HepG2 (cell line): ENCODE data around the gene P2RY11. TPM values are rescaled to one million over a fixed set of nuclear protein-coding genes. Genes with fewer than 3 reads are reported as not detected.

Source experiments
- ATAC-seq: fragments of 200-7000 bp; cut with Tn5 transposase; 3 replicates; pipeline ENCODE4 v1.9.1; 2020; ENCODE audit warnings: mild to moderate bottlenecking, moderate library complexity
- BruUV-seq: library from RNA; stranded (reverse); fragments of 400-500 nt; replicated peaks from 2 replicates; lab custom pipeline; 2021; lab: Mats Ljungman, UMichigan
- CTCF ChIA-PET: fragments of 300-600 bp; formaldehyde crosslinking; extraction: SDS; loops from one replicate; lab custom pipeline; 2021; ENCODE audit warnings: low total read pairs, inconsistent platforms, low intra/inter-chr PET ratio; lab: Yijun Ruan, JAX
- POLR2A ChIA-PET: fragments of 350-600 bp; sonication (Branson Sonifier 250); formaldehyde crosslinking; loops from one replicate; lab custom pipeline; 2020; ENCODE audit warnings: antibody characterized with exemption, inconsistent platforms; lab: Yijun Ruan, JAX
- DNase-seq: peaks from one replicate; pipeline ENCODE4 v3.0.0-alpha.2; 2015; ENCODE audit warnings: low spot score
- FAIRE-seq: peaks from 3 replicates; lab custom pipeline; 2011; peaks lifted over from hg19 to GRCh38; lab: Jason Lieb, UNC
- H2AFZ ChIP-seq: one replicate; pipeline ENCODE4 v1.6.1; 2011; ENCODE audit warnings: low read length, inconsistent platforms
- H3K27ac ChIP-seq: fragments of 300-600 bp; 3 replicates; pipeline ENCODE4 v1.8.0; 2011; ENCODE audit warnings: mixed run types, mild to moderate bottlenecking, mixed read lengths, low read length, inconsistent platforms; ENCODE audit not compliant: insufficient read depth; ENCODE audit errors: extremely low read length
- H3K27me3 ChIP-seq, 2 experiments: fragments of 200-600 bp in 1 of 2; 2 replicates in 1 of 2; 3 replicates in 1 of 2; pipeline versions ENCODE4 v1.6.0 to v1.8.0; 2011; ENCODE audit warnings: low read length in 2 of 2, mild to moderate bottlenecking in 2 of 2, moderate library complexity in 2 of 2, inconsistent platforms in 1 of 2; ENCODE audit not compliant: insufficient read depth in 2 of 2, control insufficient read depth in 1 of 2
- H3K36me3 ChIP-seq, 2 experiments: fragments of 200-600 bp in 1 of 2; replicated peaks in 1 of 2; 2 replicates in 1 of 2; 3 replicates in 1 of 2; pipeline versions ENCODE4 v1.5.1 to v1.8.0; 2011; ENCODE audit warnings: low read length in 2 of 2, inconsistent platforms in 1 of 2; ENCODE audit not compliant: insufficient read depth in 2 of 2, control insufficient read depth in 1 of 2
- H3K4me1 ChIP-seq: 2 replicates; pipeline ENCODE4 v1.5.1; 2012; ENCODE audit warnings: low read length, inconsistent platforms; ENCODE audit not compliant: insufficient read depth
- H3K4me2 ChIP-seq: 2 replicates; pipeline ENCODE4 v1.6.0; 2011; ENCODE audit warnings: low read depth, low read length, inconsistent platforms
- H3K4me3 ChIP-seq, 3 experiments: fragments of 200-600 bp in 1 of 3; sonication (generic), shearing (Covaris generic) in 1 of 3; replicated peaks in 1 of 3; 2 replicates each; pipeline ENCODE4 v1.5.1; 2011 to 2016; ENCODE audit warnings: low read length in 3 of 3, inconsistent platforms in 2 of 3, low read depth in 2 of 3, mild to moderate bottlenecking in 2 of 3, control low read depth in 1 of 3, mixed read lengths in 1 of 3; ENCODE audit not compliant: insufficient read depth in 1 of 3
- H3K79me2 ChIP-seq: one replicate; pipeline ENCODE4 v1.6.1; 2011; ENCODE audit warnings: low read length, inconsistent platforms; ENCODE audit not compliant: insufficient read depth
- H3K9ac ChIP-seq: 2 replicates; pipeline ENCODE4 v1.6.0; 2011; ENCODE audit warnings: mild to moderate bottlenecking, low read depth, low read length, inconsistent platforms; ENCODE audit not compliant: insufficient read depth
- H3K9me3 ChIP-seq: 2 replicates; pipeline ENCODE4 v1.5.1; 2012; ENCODE audit warnings: mild to moderate bottlenecking, low read length
- H4K20me1 ChIP-seq: 2 replicates; pipeline ENCODE4 v1.6.0; 2011; ENCODE audit warnings: inconsistent platforms, mild to moderate bottlenecking, low read length, moderate library complexity; ENCODE audit not compliant: insufficient read depth
- MED1 ChIP-seq: sonication (generic); formaldehyde crosslinking; IDR thresholded peaks from 2 replicates; pipeline ENCODE4 v1.4.0; 2020; ENCODE audit warnings: missing genetic modification reagents
- ZBTB40 ChIP-seq, 2 experiments: fragments of 450-650 bp in 1 of 2; sonication (generic) in 1 of 2; formaldehyde crosslinking in 1 of 2; IDR thresholded peaks; 2 replicates each; pipeline versions ENCODE4 v1.6.1 to v1.8.0; 2016 to 2022; ENCODE audit warnings: antibody characterized with exemption in 1 of 2, mild to moderate bottlenecking in 1 of 2, missing genetic modification reagents in 1 of 2
- WGBS: methylation state at CpG from one replicate; pipeline ENCODE4 v1.1.6; 2017; ENCODE audit warnings: low lambda C conversion rate; 5-methylcytosine and 5-hydroxymethylcytosine counted together
- in situ Hi-C: cut with HindIII; loops from 2 replicates; pipeline ENCODE4 v1.10.0; 2017; ENCODE audit warnings: low pct_unique_long_range_greater_than_20kb; ENCODE audit not compliant: extremely low pct_ligation_motif_present
- intact Hi-C: fragments of 100-400 bp; cut with micrococcal nuclease; formaldehyde crosslinking; loops from one replicate; pipeline ENCODE4 v1.10.0; 2022; ENCODE audit not compliant: unreplicated experiment
- polyA plus RNA-seq, 8 experiments: library from polyadenylated mRNA; depleted of rRNA in 3 of 8; stranded (reverse) in 7 of 8; unstranded in 1 of 8; fragments of >200 nt; fragmentation: Illumina TruSeq in 4 of 8; extraction: Trizol in 4 of 8; gene quantifications; 2 replicates each; pipeline versions ENCODE4 v1.2.1 to v1.2.3, GENCODE V29; 2011 to 2016; ENCODE audit warnings: low read depth in 4 of 8, missing spikeins in 1 of 8, mixed read lengths in 1 of 8; ENCODE audit not compliant: insufficient read depth in 1 of 8
- small RNA-seq, 3 experiments: library from RNA; depleted of rRNA; stranded (forward); fragments of <200 nt; gene quantifications; one replicate each; pipeline ENCODE3, GENCODE V24; 2012; ENCODE audit warnings: low read depth in 2 of 3, low replicate concordance in 1 of 3; ENCODE audit not compliant: insufficient read length in 3 of 3, insufficient read depth in 2 of 3
- total RNA-seq, 5 experiments: library from RNA; depleted of rRNA; stranded (reverse); fragments of >200 nt; fragmentation: Illumina TruSeq; extraction: Trizol; gene quantifications; 2 replicates each; pipeline ENCODE4 v1.2.3, GENCODE V29; 2016; ENCODE audit warnings: low read depth in 1 of 5

Gene P2RY11
- total and polyA plus RNA-seq, 2 of the 13 experiments (the other 11 are each of a cell fraction or from before 2014, with no cell fraction given), result 4.0 to 7.8 TPM

DNA sequence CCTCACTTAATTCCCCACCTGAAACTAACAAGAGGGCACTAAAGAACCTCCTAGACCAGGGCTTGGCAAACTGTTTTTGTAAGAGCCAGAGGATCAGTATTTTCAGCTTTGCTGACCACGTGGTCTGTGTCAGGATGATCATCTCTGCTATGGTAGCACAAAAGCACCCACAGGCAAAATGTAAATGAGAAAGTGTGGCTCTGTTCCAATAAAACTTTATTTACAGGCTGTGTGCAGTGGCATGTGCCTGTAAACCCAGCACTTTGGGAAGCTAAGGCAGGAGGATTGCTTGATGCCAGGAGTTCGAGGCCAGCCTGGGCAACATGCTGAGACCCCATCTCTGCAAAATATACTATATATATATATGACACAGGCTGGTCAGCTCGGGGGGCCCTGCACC, 52.0 kb downstream of the P2RY11 start:
- H3K9ac ChIP-seq, result no peak overlapping the region
- no peak overlapping the region for H2AFZ ChIP-seq
- peaks cover 34 to 74% of the 10 kb centered on the region in 2 experiments; a peak in 4 of 5 replicates for H3K36me3 ChIP-seq
- H3K9me3 ChIP-seq, result no peaks in the 10 kb centered on the region
- in situ Hi-C loops (no loop called here), intact Hi-C loops (no loop called here)
- no peak overlapping the region for H3K27ac ChIP-seq
- TF ChIP-seq ZBTB40 (IDR thresholded peaks at IDR 0.05) (no peak), ZBTB40 (CRISPR knock-in tag; IDR thresholded peaks at IDR 0.05) (peak; percentile 76; the same call in 1 of the 2 replicates), MED1 (CRISPR knock-in tag) (no peak)
- ChIA-PET POLR2A (no interaction called here), CTCF (no interaction called here)
- WGBS, result 84% methylated on average over 2 of the region's 3 CpGs
- BruUV-seq, result no TSS peak
- H3K4me2 ChIP-seq, result no peak overlapping the region
- H3K4me1 ChIP-seq, result no peaks in the 10 kb centered on the region
- no peaks in the 10 kb centered on the region for H4K20me1 ChIP-seq
- ATAC-seq (no peak), DNase-seq (no peak), FAIRE-seq (no peak)
- no peaks in the 10 kb centered on the region for H3K27me3 ChIP-seq
- H3K79me2 ChIP-seq, result no peaks in the 10 kb centered on the region
- H3K4me3 ChIP-seq, result no peak overlapping the region

Small RNA genes lying within 50 kb of the gene (small RNA-seq; reads per million reads assigned to genes)
- gene SNORD105 (27.1 to 384 (median 221) reads per million in 3 experiments), gene SNORD105B (33.8 to 85.7 (median 55.0) reads per million in 3 experiments)

Other genes with a start within 250 kb of the P2RY11 start
- gene OLFM2, start 175.2 kb upstream of the P2RY11 start, total RNA-seq (2016; rRNA removed; fragmentation: Illumina TruSeq; extraction: Trizol), result 0.11 and 0.20 TPM in 2 replicates
- 0.51 and 0.63 TPM in 2 replicates for gene OLFM2, start 175.2 kb upstream of the P2RY11 start, polyA plus RNA-seq (2011; rRNA removed)
- 0.02 TPM in 1 of 2 replicates, not detected in the other for gene COL5A3, start 101.2 kb upstream of the P2RY11 start, total RNA-seq (2016; rRNA removed; fragmentation: Illumina TruSeq; extraction: Trizol)
- gene COL5A3, start 101.2 kb upstream of the P2RY11 start, polyA plus RNA-seq (2011; rRNA removed), result 0.03 TPM in 1 of 2 replicates, not detected in the other
- gene RDH8, start 98.2 kb upstream of the P2RY11 start, total RNA-seq (2016; rRNA removed; fragmentation: Illumina TruSeq; extraction: Trizol), result not detected in 2 replicates
- not detected in 2 replicates for gene RDH8, start 98.2 kb upstream of the P2RY11 start, polyA plus RNA-seq (2011; rRNA removed)
- gene SHFL, start 25.4 kb upstream of the P2RY11 start, total RNA-seq (2016; rRNA removed; fragmentation: Illumina TruSeq; extraction: Trizol), result 8.9 and 12.3 TPM in 2 replicates
- 36.4 and 47.5 TPM in 2 replicates for gene SHFL, start 25.4 kb upstream of the P2RY11 start, polyA plus RNA-seq (2011; rRNA removed)
- gene ANGPTL6, start 9.0 kb upstream of the P2RY11 start, total RNA-seq (2016; rRNA removed; fragmentation: Illumina TruSeq; extraction: Trizol), result 0.15 TPM in 1 of 2 replicates, not detected in the other
- gene ANGPTL6, start 9.0 kb upstream of the P2RY11 start, polyA plus RNA-seq (2011; rRNA removed), result 1.4 and 2.2 TPM in 2 replicates
- 23.9 and 36.2 TPM in 2 replicates for gene PPAN, start 5.3 kb upstream of the P2RY11 start, total RNA-seq (2016; rRNA removed; fragmentation: Illumina TruSeq; extraction: Trizol)
- gene PPAN, start 5.3 kb upstream of the P2RY11 start, polyA plus RNA-seq (2011; rRNA removed), result 41.9 and 53.5 TPM in 2 replicates
- gene EIF3G, start 8.2 kb downstream of the P2RY11 start, total RNA-seq (2016; rRNA removed; fragmentation: Illumina TruSeq; extraction: Trizol), result 173 and 206 TPM in 2 replicates
- 135 and 141 TPM in 2 replicates for gene EIF3G, start 8.2 kb downstream of the P2RY11 start, polyA plus RNA-seq (2011; rRNA removed)
- gene DNMT1, start 83.3 kb downstream of the P2RY11 start, total RNA-seq (2016; rRNA removed; fragmentation: Illumina TruSeq; extraction: Trizol), result 71.3 and 91.1 TPM in 2 replicates
- 24.5 and 31.2 TPM in 2 replicates for gene DNMT1, start 83.3 kb downstream of the P2RY11 start, polyA plus RNA-seq (2011; rRNA removed)
- gene S1PR2, start 119.6 kb downstream of the P2RY11 start, total RNA-seq (2016; rRNA removed; fragmentation: Illumina TruSeq; extraction: Trizol), result 0.93 and 1.3 TPM in 2 replicates
- 0.91 and 1.2 TPM in 2 replicates for gene S1PR2, start 119.6 kb downstream of the P2RY11 start, polyA plus RNA-seq (2011; rRNA removed)
- gene MRPL4, start 140.5 kb downstream of the P2RY11 start, total RNA-seq (2016; rRNA removed; fragmentation: Illumina TruSeq; extraction: Trizol), result 36.7 and 40.6 TPM in 2 replicates
- 42.5 and 45.4 TPM in 2 replicates for gene MRPL4, start 140.5 kb downstream of the P2RY11 start, polyA plus RNA-seq (2011; rRNA removed)
- 12.8 and 37.9 TPM in 2 replicates for gene ICAM1, start 159.4 kb downstream of the P2RY11 start, total RNA-seq (2016; rRNA removed; fragmentation: Illumina TruSeq; extraction: Trizol)
- 98.4 and 153 TPM in 2 replicates for gene ICAM1, start 159.4 kb downstream of the P2RY11 start, polyA plus RNA-seq (2011; rRNA removed)
- gene ICAM4, start 175.3 kb downstream of the P2RY11 start, total RNA-seq (2016; rRNA removed; fragmentation: Illumina TruSeq; extraction: Trizol), result 1.5 and 2.9 TPM in 2 replicates
- gene ICAM4, start 175.3 kb downstream of the P2RY11 start, polyA plus RNA-seq (2011; rRNA removed), result 3.1 and 4.0 TPM in 2 replicates
- gene ICAM5, start 178.3 kb downstream of the P2RY11 start, total RNA-seq (2016; rRNA removed; fragmentation: Illumina TruSeq; extraction: Trizol), result 0.46 TPM in 1 of 2 replicates, not detected in the other
- 1.6 and 1.9 TPM in 2 replicates for gene ICAM5, start 178.3 kb downstream of the P2RY11 start, polyA plus RNA-seq (2011; rRNA removed)
- 0.56 and 2.4 TPM in 2 replicates for gene ZGLP1, start 198.1 kb downstream of the P2RY11 start, total RNA-seq (2016; rRNA removed; fragmentation: Illumina TruSeq; extraction: Trizol)
- 3.0 and 4.7 TPM in 2 replicates for gene ZGLP1, start 198.1 kb downstream of the P2RY11 start, polyA plus RNA-seq (2011; rRNA removed)
- 21.0 and 22.6 TPM in 2 replicates for gene FDX2, start 204.3 kb downstream of the P2RY11 start, total RNA-seq (2016; rRNA removed; fragmentation: Illumina TruSeq; extraction: Trizol)
- gene FDX2, start 204.3 kb downstream of the P2RY11 start, polyA plus RNA-seq (2011; rRNA removed), result 24.7 and 27.8 TPM in 2 replicates
- gene RAVER1, start 221.8 kb downstream of the P2RY11 start, total RNA-seq (2016; rRNA removed; fragmentation: Illumina TruSeq; extraction: Trizol), result 7.9 and 17.7 TPM in 2 replicates
- 3.6 and 4.4 TPM in 2 replicates for gene RAVER1, start 221.8 kb downstream of the P2RY11 start, polyA plus RNA-seq (2011; rRNA removed)
- gene ICAM3, start 227.9 kb downstream of the P2RY11 start, total RNA-seq (2016; rRNA removed; fragmentation: Illumina TruSeq; extraction: Trizol), result 21.0 and 25.1 TPM in 2 replicates
- gene ICAM3, start 227.9 kb downstream of the P2RY11 start, polyA plus RNA-seq (2011; rRNA removed), result 14.1 and 16.3 TPM in 2 replicates